ENCODE data around the gene CD3E. TPM values are rescaled to one million over a fixed set of nuclear protein-coding genes. Genes with fewer than 3 reads are reported as not detected.

Gene CD3E
- total and polyA plus RNA-seq, 9 of the 15 experiments (the other 6 are each of a cell fraction or from before 2014, with no cell fraction given) = 0.07 to 0.62 (median 0.19) TPM; not detected in 5

DNA sequence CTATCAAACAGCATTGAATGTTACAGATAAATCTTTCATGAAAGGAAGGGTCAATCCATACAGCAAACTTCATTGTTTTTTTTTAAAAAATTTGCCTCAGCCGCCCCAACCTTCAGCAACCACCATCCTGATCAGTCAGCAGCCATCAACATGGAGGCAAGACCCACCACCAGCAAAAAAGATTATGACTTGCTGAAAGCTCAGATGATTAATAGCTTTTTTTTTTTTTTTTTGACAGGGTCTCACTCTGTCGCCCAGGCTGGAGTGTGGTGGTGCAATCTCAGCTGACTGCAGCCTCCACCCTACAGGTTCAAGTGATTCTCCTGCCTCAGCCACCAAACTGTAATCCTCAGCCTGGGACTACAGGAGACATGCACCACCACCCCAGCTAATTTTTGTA is 18.0 kb upstream of the CD3E start:
- no peaks in the 10 kb centered on the region for H3K9me1 ChIP-seq (ENCODE audit: control insufficient read depth, insufficient read depth, low read length)
- no peaks in the 10 kb centered on the region for H3K79me2 ChIP-seq (ENCODE audit: control insufficient read depth, insufficient read depth, low read length)
- H4K20me1 ChIP-seq (replicated peaks; ENCODE audit: control insufficient read depth, insufficient read depth, low read length) = no peaks in the 10 kb centered on the region
- 0% methylated on average over 1 of the region's 2 CpGs for WGBS (ENCODE audit: insufficient coverage, low coverage, missing lambda C conversion rate)
- ChIA-PET POLR2A (interaction anchor here (0.7 kb wide), 1 partner anchor 88 kb away, joined by 3 read pairs; no protein-coding TSS in a partner anchor), CTCF (ENCODE audit: low intra/inter-chr PET ratio) (no interaction called here)
- ATAC-seq (no peak), FAIRE-seq (no peak), DNase-seq (ENCODE audit: extremely low read depth in 1 of 4, low spot score in 3 of 4) (no peak)
- no peak overlapping the region for H2AFZ ChIP-seq (ENCODE audit: low read depth, low read length)
- no TSS peak for BruUV-seq (replicated peaks)
- in situ Hi-C loops (cut with MboI) = no loop called here
- peaks cover 0 to 3% of the 10 kb centered on the region in 2 experiments; a peak in 2 of 5 replicates for H3K27me3 ChIP-seq (ENCODE audit: control insufficient read depth in 2 of 2, insufficient read depth in 2 of 2, low read length in 2 of 2)
- no peaks in the 10 kb centered on the region for H3K9me3 ChIP-seq (replicated peaks; ENCODE audit: control insufficient read depth, insufficient read depth, low read depth, low read length)
- no peaks in the 10 kb centered on the region for H3K36me3 ChIP-seq (ENCODE audit: control insufficient read depth, insufficient read depth, low read length)
- H3K4me2 ChIP-seq (ENCODE audit: insufficient read depth, low read length) = no peak overlapping the region
- H3K27ac ChIP-seq (ENCODE audit: extremely low read depth, low read depth, low read length) = no peak overlapping the region
- TF ChIP-seq MEIS2 (IDR thresholded peaks at IDR 0.05; ENCODE audit: partially characterized antibody) (peak; percentile 86), SNIP1 (IDR thresholded peaks at IDR 0.05; ENCODE audit: low read depth) (no peak), NUFIP1 (IDR thresholded peaks at IDR 0.05; ENCODE audit: partially characterized antibody) (no peak), SMARCB1 (IDR thresholded peaks at IDR 0.05; ENCODE audit: insufficient read length, low read depth) (no peak), ZNF384 (IDR thresholded peaks at IDR 0.05; ENCODE audit: low read depth, low read length) (peak; percentile 40; the same call in 1 of the 2 replicates), MEF2A (IDR thresholded peaks at IDR 0.05; ENCODE audit: control insufficient read depth, low read depth, low read length) (no peak), ZNF274 (IDR thresholded peaks at IDR 0.05; ENCODE audit: borderline replicate concordance, low read depth, low read length) (no peak), ZNF133 (CRISPR knock-in tag; IDR thresholded peaks at IDR 0.05) (no peak), ZNF644 (tag; IDR thresholded peaks at IDR 0.05; ENCODE audit: low read depth) (no peak)
- TF ChIP-seq, protein P1, sequence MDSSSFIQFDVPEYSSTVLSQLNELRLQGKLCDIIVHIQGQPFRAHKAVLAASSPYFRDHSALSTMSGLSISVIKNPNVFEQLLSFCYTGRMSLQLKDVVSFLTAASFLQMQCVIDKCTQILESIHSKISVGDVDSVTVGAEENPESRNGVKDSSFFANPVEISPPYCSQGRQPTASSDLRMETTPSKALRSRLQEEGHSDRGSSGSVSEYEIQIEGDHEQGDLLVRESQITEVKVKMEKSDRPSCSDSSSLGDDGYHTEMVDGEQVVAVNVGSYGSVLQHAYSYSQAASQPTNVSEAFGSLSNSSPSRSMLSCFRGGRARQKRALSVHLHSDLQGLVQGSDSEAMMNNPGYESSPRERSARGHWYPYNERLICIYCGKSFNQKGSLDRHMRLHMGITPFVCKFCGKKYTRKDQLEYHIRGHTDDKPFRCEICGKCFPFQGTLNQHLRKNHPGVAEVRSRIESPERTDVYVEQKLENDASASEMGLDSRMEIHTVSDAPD (CRISPR knock-in tag; IDR thresholded peaks at IDR 0.05) = no peak
- TF ChIP-seq, protein P2, sequence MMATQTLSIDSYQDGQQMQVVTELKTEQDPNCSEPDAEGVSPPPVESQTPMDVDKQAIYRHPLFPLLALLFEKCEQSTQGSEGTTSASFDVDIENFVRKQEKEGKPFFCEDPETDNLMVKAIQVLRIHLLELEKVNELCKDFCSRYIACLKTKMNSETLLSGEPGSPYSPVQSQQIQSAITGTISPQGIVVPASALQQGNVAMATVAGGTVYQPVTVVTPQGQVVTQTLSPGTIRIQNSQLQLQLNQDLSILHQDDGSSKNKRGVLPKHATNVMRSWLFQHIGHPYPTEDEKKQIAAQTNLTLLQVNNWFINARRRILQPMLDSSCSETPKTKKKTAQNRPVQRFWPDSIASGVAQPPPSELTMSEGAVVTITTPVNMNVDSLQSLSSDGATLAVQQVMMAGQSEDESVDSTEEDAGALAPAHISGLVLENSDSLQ (IDR thresholded peaks at IDR 0.05) = peak; percentile 48
- TF ChIP-seq, protein P3, sequence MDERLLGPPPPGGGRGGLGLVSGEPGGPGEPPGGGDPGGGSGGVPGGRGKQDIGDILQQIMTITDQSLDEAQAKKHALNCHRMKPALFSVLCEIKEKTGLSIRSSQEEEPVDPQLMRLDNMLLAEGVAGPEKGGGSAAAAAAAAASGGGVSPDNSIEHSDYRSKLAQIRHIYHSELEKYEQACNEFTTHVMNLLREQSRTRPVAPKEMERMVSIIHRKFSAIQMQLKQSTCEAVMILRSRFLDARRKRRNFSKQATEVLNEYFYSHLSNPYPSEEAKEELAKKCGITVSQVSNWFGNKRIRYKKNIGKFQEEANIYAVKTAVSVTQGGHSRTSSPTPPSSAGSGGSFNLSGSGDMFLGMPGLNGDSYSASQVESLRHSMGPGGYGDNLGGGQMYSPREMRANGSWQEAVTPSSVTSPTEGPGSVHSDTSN (CRISPR knock-in tag; IDR thresholded peaks at IDR 0.05; ENCODE audit: low read depth) = no peak
- TF ChIP-seq, protein P3 (tag; conservative IDR thresholded peaks at IDR 0.05; ENCODE audit: low read depth) = peak; percentile 90
- no peak overlapping the region for H3K9ac ChIP-seq (ENCODE audit: insufficient read depth in 1 of 2, low read depth in 2 of 2, low read length in 2 of 2)
- no peak overlapping the region for H3K4me3 ChIP-seq
- intact Hi-C loops (cut with micrococcal nuclease) = no loop called here
- H3K4me1 ChIP-seq (replicated peaks in 1 of 2; ENCODE audit: control insufficient read depth in 2 of 2, insufficient read depth in 2 of 2, low read length in 2 of 2) = peaks cover 0 to 5% of the 10 kb centered on the region in 2 experiments; a peak in 1 of 5 replicates

Measured in K562 (cell line).